HEK293 (cell line): Measurements from ENCODE around the gene FALEC.

Experiments
- HOXC10 ChIP-seq: sonication (generic); formaldehyde crosslinking; IDR thresholded peaks from 2 replicates; pipeline ENCODE4 v1.8.1; 2023; ENCODE audit warnings: mild to moderate bottlenecking, missing genetic modification reagents
- KLF7 ChIP-seq: fragments of 450-650 bp; formaldehyde crosslinking; IDR thresholded peaks from 2 replicates; pipeline ENCODE4 v1.5.1; 2016; ENCODE audit warnings: missing biosample characterization, missing genetic modification characterization, borderline replicate concordance
- TRIM28 ChIP-seq: IDR thresholded peaks from 2 replicates; pipeline ENCODE4 v1.6.1; 2011; ENCODE audit warnings: low read length, control low read depth, borderline replicate concordance
- ZNF121 ChIP-seq: fragments of 450-650 bp; formaldehyde crosslinking; IDR thresholded peaks from 2 replicates; pipeline ENCODE4 v1.5.1; 2016; ENCODE audit warnings: missing biosample characterization, missing genetic modification characterization
- TF ChIP-seq, protein P1 (sequence below): fragments of 450-650 bp; formaldehyde crosslinking; IDR thresholded peaks from 2 replicates; pipeline ENCODE4 v1.5.1; 2016; ENCODE audit warnings: missing biosample characterization, missing genetic modification characterization

DNA sequence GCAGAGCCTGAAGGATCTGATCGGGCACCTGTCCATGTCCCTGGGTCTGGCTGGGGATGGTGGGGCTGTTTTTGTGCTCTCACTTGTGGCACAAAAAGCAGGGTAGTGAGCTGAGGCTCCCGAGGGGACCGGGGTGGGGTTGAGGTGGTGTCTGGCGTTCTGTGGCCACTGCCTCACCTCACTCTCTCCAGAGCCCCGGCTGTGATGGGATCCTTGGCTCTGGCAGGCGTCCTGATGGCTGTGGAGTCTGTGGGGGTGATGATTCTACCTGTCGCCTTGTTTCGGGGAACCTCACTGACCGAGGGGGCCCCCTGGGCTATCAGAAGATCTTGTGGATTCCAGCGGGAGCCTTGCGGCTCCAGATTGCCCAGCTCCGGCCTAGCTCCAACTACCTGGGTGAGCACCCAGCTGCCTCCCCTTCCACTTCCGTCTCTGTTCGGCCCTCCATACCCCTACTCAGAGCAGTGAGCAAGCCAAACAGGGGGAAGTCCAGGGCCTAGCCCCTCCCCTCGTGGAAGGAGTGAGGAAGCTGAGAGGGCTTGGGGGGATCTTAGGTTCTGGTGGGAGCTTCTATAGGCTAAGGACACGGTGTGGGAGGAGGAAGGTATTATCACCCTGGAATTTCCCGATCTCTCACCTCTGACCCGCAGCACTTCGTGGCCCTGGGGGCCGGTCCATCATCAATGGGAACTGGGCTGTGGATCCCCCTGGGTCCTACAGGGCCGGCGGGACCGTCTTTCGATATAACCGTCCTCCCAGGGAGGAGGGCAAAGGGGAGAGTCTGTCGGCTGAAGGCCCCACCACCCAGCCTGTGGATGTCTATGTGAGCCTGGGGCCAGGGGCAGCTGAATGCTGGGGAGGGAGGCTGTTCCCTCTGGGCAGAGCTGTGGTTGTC, 40.7 kb downstream of the FALEC start:
- TF ChIP-seq, protein P1, sequence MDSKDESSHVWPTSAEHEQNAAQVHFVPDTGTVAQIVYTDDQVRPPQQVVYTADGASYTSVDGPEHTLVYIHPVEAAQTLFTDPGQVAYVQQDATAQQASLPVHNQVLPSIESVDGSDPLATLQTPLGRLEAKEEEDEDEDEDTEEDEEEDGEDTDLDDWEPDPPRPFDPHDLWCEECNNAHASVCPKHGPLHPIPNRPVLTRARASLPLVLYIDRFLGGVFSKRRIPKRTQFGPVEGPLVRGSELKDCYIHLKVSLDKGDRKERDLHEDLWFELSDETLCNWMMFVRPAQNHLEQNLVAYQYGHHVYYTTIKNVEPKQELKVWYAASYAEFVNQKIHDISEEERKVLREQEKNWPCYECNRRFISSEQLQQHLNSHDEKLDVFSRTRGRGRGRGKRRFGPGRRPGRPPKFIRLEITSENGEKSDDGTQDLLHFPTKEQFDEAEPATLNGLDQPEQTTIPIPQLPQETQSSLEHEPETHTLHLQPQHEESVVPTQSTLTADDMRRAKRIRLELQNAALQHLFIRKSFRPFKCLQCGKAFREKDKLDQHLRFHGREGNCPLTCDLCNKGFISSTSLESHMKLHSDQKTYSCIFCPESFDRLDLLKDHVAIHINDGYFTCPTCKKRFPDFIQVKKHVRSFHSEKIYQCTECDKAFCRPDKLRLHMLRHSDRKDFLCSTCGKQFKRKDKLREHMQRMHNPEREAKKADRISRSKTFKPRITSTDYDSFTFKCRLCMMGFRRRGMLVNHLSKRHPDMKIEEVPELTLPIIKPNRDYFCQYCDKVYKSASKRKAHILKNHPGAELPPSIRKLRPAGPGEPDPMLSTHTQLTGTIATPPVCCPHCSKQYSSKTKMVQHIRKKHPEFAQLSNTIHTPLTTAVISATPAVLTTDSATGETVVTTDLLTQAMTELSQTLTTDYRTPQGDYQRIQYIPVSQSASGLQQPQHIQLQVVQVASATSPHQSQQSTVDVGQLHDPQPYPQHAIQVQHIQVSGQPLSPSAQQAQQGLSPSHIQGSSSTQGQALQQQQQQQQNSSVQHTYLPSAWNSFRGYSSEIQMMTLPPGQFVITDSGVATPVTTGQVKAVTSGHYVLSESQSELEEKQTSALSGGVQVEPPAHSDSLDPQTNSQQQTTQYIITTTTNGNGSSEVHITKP (tag by site-specific recombination): no peak
- no peak for TF ChIP-seq KLF7
- no peak for TF ChIP-seq HOXC10 (CRISPR knock-in tag)
- no peak for TF ChIP-seq TRIM28
- TF ChIP-seq ZNF121 (tag by site-specific recombination): no peak
